Thyroid gland (tissue), 4 donors: Measurements from ENCODE around the gene KCP.

Source experiments
- CTCF ChIP-seq, 6 experiments: fragments of 200-600 bp in 3 of 6; fragments of 450-650 bp in 3 of 6; sonication (generic) in 3 of 6; IDR thresholded peaks; one replicate each; pipeline ENCODE4 v1.5.1; 2016 to 2019; ENCODE audit warnings: antibody characterized with exemption in 6 of 6, mild to moderate bottlenecking in 2 of 6, inconsistent platforms in 1 of 6, moderate library complexity in 1 of 6
- POLR2A ChIP-seq, 2 donors: fragments of 450-650 bp; IDR thresholded peaks; one replicate each; pipeline ENCODE4 v1.6.1; 2017; ENCODE audit warnings: antibody characterized with exemption in 2 of 2, mild to moderate bottlenecking in 2 of 2, moderate library complexity in 1 of 2

- TF ChIP-seq CTCF (IDR thresholded peaks at IDR 0.05) (no peak), POLR2A (IDR thresholded peaks at IDR 0.05) (no peak)
Observed at GRCh38 chr7:128918016-128918665, 7.6 kb upstream of the KCP start.
